Bronchial epithelial cell (primary cell): Measurements from ENCODE around the gene ATP4A. TPM values are rescaled to one million over a fixed set of nuclear protein-coding genes. Genes with fewer than 3 reads are reported as not detected.

Source experiments
- DNase-seq: peaks from one replicate; pipeline ENCODE4 v3.0.0-alpha.2; 2010; ENCODE audit warnings: low read depth
- FAIRE-seq: peaks from 2 replicates; lab custom pipeline; 2011; peaks lifted over from hg19 to GRCh38; lab: Jason Lieb, UNC
- H3K27me3 ChIP-seq: 2 replicates; pipeline ENCODE4 v1.5.1; 2011; ENCODE audit warnings: low read length; ENCODE audit not compliant: control insufficient read depth, insufficient read depth
- H3K36me3 ChIP-seq: 2 replicates; pipeline ENCODE4 v1.5.1; 2011; ENCODE audit warnings: low read length; ENCODE audit not compliant: control insufficient read depth, insufficient read depth
- H3K4me3 ChIP-seq: 2 replicates; pipeline ENCODE4 v1.5.1; 2011; ENCODE audit warnings: mild to moderate bottlenecking, low read depth, low read length, control low read depth
- total RNA-seq: library from RNA; depleted of rRNA; stranded (reverse); fragments of >200 nt; gene quantifications from 2 replicates; pipeline ENCODE4 v1.2.1, GENCODE V29; 2014
- TF ChIP-seq, protein P1 (sequence below): IDR thresholded peaks from 2 replicates; pipeline ENCODE4 v1.5.1; 2011; ENCODE audit warnings: mild to moderate bottlenecking, moderate library complexity, low read length, control low read depth, inconsistent platforms; ENCODE audit not compliant: insufficient read depth, severe bottlenecking

The ATP4A gene
- total RNA-seq, 1 donor from 2014 or later, result not detected

DNA sequence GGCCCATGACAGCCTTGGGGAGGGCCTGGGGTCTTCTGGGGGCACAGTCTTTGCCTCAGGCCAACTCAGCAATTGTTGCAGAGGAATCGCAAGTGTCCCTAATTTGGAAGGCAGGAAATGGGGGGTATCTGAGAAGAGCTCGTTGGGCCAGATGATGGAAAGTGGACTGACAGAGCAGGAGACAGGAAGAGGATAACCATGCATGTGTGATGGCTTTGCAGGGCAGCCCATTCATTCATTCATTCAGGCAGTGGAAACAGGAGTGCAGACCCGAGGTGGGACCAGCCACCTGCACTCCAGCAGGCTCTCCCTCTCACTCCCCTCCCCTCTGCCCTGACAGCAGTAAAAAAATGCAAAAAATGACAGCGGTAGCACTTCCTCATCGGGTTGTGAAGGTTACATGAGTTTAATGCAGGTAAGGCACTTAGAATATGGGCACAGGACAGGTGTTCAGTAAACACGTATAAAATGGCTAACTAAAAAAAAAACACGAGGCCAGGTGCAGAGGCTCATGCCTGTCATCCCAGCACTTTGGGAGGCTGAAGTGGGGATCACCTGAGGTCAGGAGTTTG is 23.0 kb downstream of the ATP4A start:
- no peak for FAIRE-seq
- TF ChIP-seq, protein P1, sequence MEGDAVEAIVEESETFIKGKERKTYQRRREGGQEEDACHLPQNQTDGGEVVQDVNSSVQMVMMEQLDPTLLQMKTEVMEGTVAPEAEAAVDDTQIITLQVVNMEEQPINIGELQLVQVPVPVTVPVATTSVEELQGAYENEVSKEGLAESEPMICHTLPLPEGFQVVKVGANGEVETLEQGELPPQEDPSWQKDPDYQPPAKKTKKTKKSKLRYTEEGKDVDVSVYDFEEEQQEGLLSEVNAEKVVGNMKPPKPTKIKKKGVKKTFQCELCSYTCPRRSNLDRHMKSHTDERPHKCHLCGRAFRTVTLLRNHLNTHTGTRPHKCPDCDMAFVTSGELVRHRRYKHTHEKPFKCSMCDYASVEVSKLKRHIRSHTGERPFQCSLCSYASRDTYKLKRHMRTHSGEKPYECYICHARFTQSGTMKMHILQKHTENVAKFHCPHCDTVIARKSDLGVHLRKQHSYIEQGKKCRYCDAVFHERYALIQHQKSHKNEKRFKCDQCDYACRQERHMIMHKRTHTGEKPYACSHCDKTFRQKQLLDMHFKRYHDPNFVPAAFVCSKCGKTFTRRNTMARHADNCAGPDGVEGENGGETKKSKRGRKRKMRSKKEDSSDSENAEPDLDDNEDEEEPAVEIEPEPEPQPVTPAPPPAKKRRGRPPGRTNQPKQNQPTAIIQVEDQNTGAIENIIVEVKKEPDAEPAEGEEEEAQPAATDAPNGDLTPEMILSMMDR, result no peak
- H3K4me3 ChIP-seq, result no peak overlapping the region

DNA sequence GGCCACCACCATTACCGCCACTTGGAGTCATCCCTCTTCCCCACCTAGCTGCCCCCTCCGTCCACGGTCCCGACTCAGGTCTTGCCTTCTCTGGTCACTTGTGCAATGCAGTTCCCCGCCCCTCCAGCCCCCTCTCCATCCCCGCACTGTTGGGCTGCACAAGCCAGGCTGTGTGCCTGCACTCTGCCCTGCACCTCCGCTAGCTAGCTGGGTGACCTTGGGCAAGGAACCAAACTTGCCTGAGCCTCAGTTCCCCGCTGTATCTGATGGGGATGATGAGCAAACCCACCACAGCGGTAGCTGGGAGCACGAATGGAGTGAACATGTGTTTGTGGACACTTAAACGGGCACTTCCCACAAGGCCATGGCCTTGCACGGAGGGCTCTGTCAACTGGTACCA is 23.6 kb downstream of the ATP4A start:
- TF ChIP-seq, protein P1, result no peak

More for the DNA sequence above, 23.0 kb downstream of the ATP4A start:
- Histone ChIP-seq H3K27me3 (no peaks in the 10 kb centered on the region), H3K36me3 (peaks cover 4% of the 10 kb centered on the region)
- no peak for DNase-seq

GRCh38 chr19:35539314-35539713 is 24.1 kb downstream of the ATP4A start:
- Histone ChIP-seq H3K36me3 (peaks cover 4% of the 10 kb centered on the region), H3K4me3 (no peak overlapping the region), H3K27me3 (no peaks in the 10 kb centered on the region)
- no peak for DNase-seq
- no peak for FAIRE-seq
- TF ChIP-seq, protein P1, result no peak

More for the DNA sequence above, 23.6 kb downstream of the ATP4A start:
- Histone ChIP-seq H3K4me3 (no peak overlapping the region), H3K36me3 (peaks cover 4% of the 10 kb centered on the region), H3K27me3 (no peaks in the 10 kb centered on the region)
- FAIRE-seq, result no peak
- DNase-seq, result no peak

DNA sequence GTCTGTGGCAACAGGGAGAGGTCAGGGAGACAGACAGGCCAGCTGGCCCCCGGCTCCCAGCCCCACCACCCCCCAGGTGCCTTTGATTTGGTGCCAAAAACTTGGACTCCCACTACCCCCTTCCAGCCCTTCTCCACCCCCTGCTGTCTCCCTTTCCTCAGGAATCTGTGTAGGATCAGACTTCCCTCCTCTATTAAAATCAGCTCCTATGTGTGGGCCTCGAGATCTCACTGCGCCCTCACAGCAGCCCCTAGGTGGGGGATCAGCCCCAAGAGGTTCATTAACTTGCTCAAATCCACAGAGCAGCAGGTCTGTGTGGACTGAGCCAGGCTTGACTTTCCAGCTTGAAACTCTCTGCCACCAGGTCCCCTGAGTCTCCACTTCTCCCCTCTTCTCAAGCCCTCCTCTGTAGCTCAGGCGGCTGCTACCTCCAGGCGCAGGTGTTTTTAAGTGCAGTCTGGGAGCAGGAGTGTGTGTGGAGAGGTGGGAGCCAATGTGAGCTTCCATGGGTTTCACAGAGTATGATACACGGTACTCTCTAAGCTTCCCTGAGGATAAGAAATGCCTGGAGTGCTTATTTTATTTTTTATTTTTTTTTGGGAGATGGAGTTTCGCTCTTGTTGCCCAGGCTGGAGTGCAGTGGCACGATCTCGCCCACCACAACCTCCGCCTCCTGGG is 28.5 kb downstream of the ATP4A start:
- no peak for FAIRE-seq
- no peak overlapping the region for H3K4me3 ChIP-seq
- DNase-seq, result no peak
- TF ChIP-seq, protein P1, result no peak
- no peaks in the 10 kb centered on the region for H3K36me3 ChIP-seq
- H3K27me3 ChIP-seq, result peaks cover 5% of the 10 kb centered on the region

GRCh38 chr19:35533822-35534392 is 29.6 kb downstream of the ATP4A start:
- no peak overlapping the region for H3K4me3 ChIP-seq
- DNase-seq (no peak), FAIRE-seq (no peak)
- H3K27me3 ChIP-seq, result peaks cover 5% of the 10 kb centered on the region
- H3K36me3 ChIP-seq, result no peaks in the 10 kb centered on the region
- TF ChIP-seq, protein P1, result no peak
